HCT116 (cell line): Measurements from ENCODE around the gene CNNM3. TPM values are rescaled to one million over a fixed set of nuclear protein-coding genes. Genes with fewer than 3 reads are reported as not detected.

Experiments
- ATAC-seq: fragments of 200-7000 bp; cut with Tn5 transposase; 2 replicates; pipeline ENCODE4 v1.9.1; 2020; ENCODE audit warnings: mild to moderate bottlenecking, moderate library complexity
- BruUV-seq: library from RNA; stranded (reverse); fragments of 400-500 nt; replicated peaks from 2 replicates; lab custom pipeline; 2021; lab: Mats Ljungman, UMichigan
- CTCF ChIA-PET: fragments of 300-600 bp; sonication (Branson Sonifier 250); formaldehyde crosslinking; loops from one replicate; lab custom pipeline; 2021; ENCODE audit warnings: antibody characterized with exemption; lab: Charles Lee
- POLR2A ChIA-PET: fragments of 300-600, 350-600 bp; sonication (Branson Sonifier 250); formaldehyde crosslinking; loops from one replicate; lab custom pipeline; 2021; ENCODE audit warnings: antibody characterized with exemption; lab: Charles Lee
- RAD21 ChIA-PET, 2 experiments: fragments of 300-600 bp; sonication (Branson Sonifier 250); formaldehyde crosslinking; loops; one replicate each; lab custom pipeline; 2023; ENCODE audit warnings: low total read pairs in 2 of 2; ENCODE audit not compliant: uncharacterized antibody in 2 of 2, unreplicated experiment in 2 of 2, low non-redundant PET in 1 of 2; lab: Charles Lee
- DNase-seq: peaks from one replicate; pipeline ENCODE4 v3.0.0-alpha.2; 2010; ENCODE audit warnings: low read depth, low spot score
- H2AFZ ChIP-seq: fragments of 200-600 bp; shearing (Covaris generic), sonication (generic); 2 replicates; pipeline ENCODE4 v1.6.1; 2017; ENCODE audit warnings: low read depth, mixed run types, mixed read lengths, antibody characterized with exemption, low read length; ENCODE audit not compliant: poor library complexity, severe bottlenecking
- H3K27ac ChIP-seq: 2 replicates; pipeline ENCODE4 v1.5.1; 2012; ENCODE audit warnings: low read depth, low read length
- H3K27me3 ChIP-seq: fragments of 200-600 bp; sonication (generic); 2 replicates; pipeline ENCODE4 v1.6.1; 2016; ENCODE audit warnings: mixed run types, low read length, mixed read lengths; ENCODE audit not compliant: insufficient read depth
- H3K36me3 ChIP-seq, 2 experiments: fragments of 200-500 bp in 1 of 2; fragments of 200-600 bp in 1 of 2; sonication (Bioruptor generic) in 1 of 2; sonication (generic) in 1 of 2; 2 replicates each; pipeline versions ENCODE4 v1.5.1 to v1.6.1; 2014 to 2016; ENCODE audit warnings: low read length in 2 of 2, inconsistent platforms in 1 of 2, mixed read lengths in 1 of 2, mixed run types in 1 of 2; ENCODE audit not compliant: insufficient read depth in 2 of 2, control insufficient read depth in 1 of 2
- H3K4me1 ChIP-seq, 2 experiments: fragments of 200-600 bp in 1 of 2; sonication (generic) in 1 of 2; 2 replicates each; pipeline versions ENCODE4 v1.5.1 to v1.6.1; 2012 to 2017; ENCODE audit warnings: low read length in 2 of 2, inconsistent platforms in 1 of 2, mild to moderate bottlenecking in 1 of 2, mixed read lengths in 1 of 2, mixed run types in 1 of 2, moderate library complexity in 1 of 2; ENCODE audit not compliant: insufficient read depth in 2 of 2, control insufficient read depth in 1 of 2
- H3K4me2 ChIP-seq: fragments of 200-600 bp; sonication (generic); 2 replicates; pipeline ENCODE4 v1.6.1; 2017; ENCODE audit warnings: mixed run types, low read length, mixed read lengths
- H3K4me3 ChIP-seq, 2 experiments: fragments of 200-600 bp in 1 of 2; sonication (generic) in 1 of 2; replicated peaks in 1 of 2; 2 replicates each; pipeline ENCODE4 v1.5.1; 2011 to 2016; ENCODE audit warnings: low read length in 2 of 2, control low read depth in 1 of 2, low read depth in 1 of 2, mild to moderate bottlenecking in 1 of 2, mixed read lengths in 1 of 2, mixed run types in 1 of 2
- H3K79me2 ChIP-seq: fragments of 200-600 bp; sonication (generic); 2 replicates; pipeline ENCODE4 v1.6.1; 2017; ENCODE audit warnings: mild to moderate bottlenecking, mixed run types, low read length, moderate library complexity, mixed read lengths; ENCODE audit not compliant: insufficient read depth
- H3K9ac ChIP-seq: fragments of 200-600 bp; sonication (generic); 2 replicates; pipeline ENCODE4 v1.6.1; 2016; ENCODE audit warnings: low read length, mixed read lengths
- H3K9me2 ChIP-seq: fragments of 200-600 bp; sonication (generic), shearing (Covaris generic); 2 replicates; pipeline ENCODE4 v1.6.1; 2017; ENCODE audit warnings: mixed run types, mild to moderate bottlenecking, moderate library complexity; ENCODE audit not compliant: insufficient read depth
- H3K9me3 ChIP-seq, 2 experiments: fragments of 200-500 bp in 1 of 2; fragments of 200-600 bp in 1 of 2; sonication (Bioruptor generic) in 1 of 2; sonication (generic) in 1 of 2; 2 replicates each; pipeline ENCODE4 v1.6.1; 2014 to 2017; ENCODE audit warnings: low read length in 2 of 2, mixed read lengths in 2 of 2, inconsistent platforms in 1 of 2, low read depth in 1 of 2, mild to moderate bottlenecking in 1 of 2, mixed run types in 1 of 2, moderate library complexity in 1 of 2; ENCODE audit not compliant: control insufficient read depth in 1 of 2, insufficient read depth in 1 of 2
- H4K20me1 ChIP-seq: fragments of 200-600 bp; sonication (generic), shearing (Covaris generic); 2 replicates; pipeline ENCODE4 v1.6.1; 2017; ENCODE audit warnings: mixed run types, mild to moderate bottlenecking, moderate library complexity; ENCODE audit not compliant: insufficient read depth
- CBX3 ChIP-seq: IDR thresholded peaks from 2 replicates; pipeline ENCODE4 v1.6.1; 2012; ENCODE audit warnings: low read depth
- ELF1 ChIP-seq: IDR thresholded peaks from 2 replicates; pipeline ENCODE4 v1.6.1; 2012; ENCODE audit warnings: low read depth, borderline replicate concordance
- EZH2 ChIP-seq: fragments of 200-600 bp; sonication (generic); IDR thresholded peaks from 2 replicates; pipeline ENCODE4 v1.6.1; 2017; ENCODE audit warnings: antibody characterized with exemption, mixed run types
- EZH2phosphoT487 ChIP-seq: fragments of 200-600 bp; IDR thresholded peaks from 2 replicates; pipeline ENCODE4 v1.6.1; 2018; ENCODE audit warnings: antibody characterized with exemption, borderline replicate concordance
- FOSL1 ChIP-seq: IDR thresholded peaks from 2 replicates; pipeline ENCODE4 v1.6.1; 2012; ENCODE audit warnings: low read depth
- JUND ChIP-seq: IDR thresholded peaks from 2 replicates; pipeline ENCODE4 v1.6.1; 2012
- POLR2AphosphoS5 ChIP-seq: IDR thresholded peaks from 2 replicates; pipeline ENCODE4 v1.6.1; 2011; ENCODE audit warnings: mild to moderate bottlenecking, low read depth, low read length, moderate library complexity
- SIN3A ChIP-seq: IDR thresholded peaks from 2 replicates; pipeline ENCODE4 v1.6.1; 2012; ENCODE audit warnings: low read depth
- SP1 ChIP-seq: IDR thresholded peaks from 2 replicates; pipeline ENCODE4 v1.6.1; 2012; ENCODE audit warnings: low read depth
- YY1 ChIP-seq: IDR thresholded peaks from 2 replicates; pipeline ENCODE4 v1.6.1; 2011; ENCODE audit warnings: low read length, low read depth, moderate library complexity, mild to moderate bottlenecking; ENCODE audit not compliant: insufficient replicate concordance; ENCODE audit errors: extremely low read depth
- ZFX ChIP-seq: fragments of 450-650 bp; IDR thresholded peaks from 2 replicates; pipeline ENCODE4 v1.6.1; 2017
- intact Hi-C: fragments of 100-400 bp; cut with micrococcal nuclease; formaldehyde crosslinking; loops from 2 replicates; pipeline ENCODE4 v1.10.0; 2022
- total RNA-seq: library from RNA; stranded (reverse); gene quantifications from one replicate; pipeline ENCODE4 v1.2.1, GENCODE V29; 2021; ENCODE audit not compliant: unreplicated experiment
- TF ChIP-seq, protein P1 (sequence below), 3 experiments: fragments of 200-600 bp in 1 of 3; sonication (generic) in 1 of 3; IDR thresholded peaks in 2 of 3; conservative IDR thresholded peaks in 1 of 3; 2 replicates each; pipeline ENCODE4 v1.5.1; 2012 to 2017; ENCODE audit warnings: low read depth in 2 of 3, low read length in 2 of 3, antibody characterized with exemption in 1 of 3, borderline replicate concordance in 1 of 3, control low read depth in 1 of 3, mild to moderate bottlenecking in 1 of 3, mixed read lengths in 1 of 3, mixed run types in 1 of 3, moderate library complexity in 1 of 3; ENCODE audit not compliant: insufficient read depth in 1 of 3
- TF ChIP-seq, protein P2 (sequence below): IDR thresholded peaks from 2 replicates; pipeline ENCODE4 v1.6.1; 2012
- TF ChIP-seq, protein P3 (sequence below): IDR thresholded peaks from 2 replicates; pipeline ENCODE4 v1.6.1; 2012

The CNNM3 gene
- total RNA-seq, 1 experiment from 2014 or later, result 31.1 TPM

DNA sequence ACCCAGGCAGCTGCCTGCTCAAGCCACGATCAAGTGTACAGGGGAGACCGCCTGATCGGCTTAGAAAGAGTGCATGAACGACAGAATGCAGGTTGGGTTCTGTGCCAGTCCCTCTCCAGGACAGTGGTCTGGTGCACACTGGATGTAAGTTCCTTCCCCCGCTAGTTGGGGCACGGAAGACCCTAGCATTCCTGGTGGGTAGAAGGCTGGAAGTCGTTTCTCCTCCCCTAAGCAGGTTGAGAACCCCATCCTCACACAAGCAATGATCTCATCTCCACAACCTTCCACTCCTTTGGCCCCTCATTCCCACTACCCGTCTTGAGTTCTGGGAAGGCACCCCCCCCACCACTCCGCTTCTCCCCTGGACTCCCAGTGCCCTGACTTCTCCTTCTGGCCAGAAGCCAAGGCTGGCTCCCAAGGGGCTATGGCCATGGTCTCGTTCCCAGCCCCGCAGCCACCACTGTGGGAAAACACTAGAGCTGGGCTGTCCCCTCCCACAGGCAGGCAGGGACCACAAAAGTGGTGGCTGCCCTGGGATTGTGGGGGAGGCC is 43.1 kb downstream of the CNNM3 start:
- no TSS peak for BruUV-seq
- H3K79me2 ChIP-seq, result peaks cover 28% of the 10 kb centered on the region
- peak overlapping the region in 1 of 2 experiments; percentile 93; a peak in 1 of 4 replicates for H3K4me3 ChIP-seq
- peak overlapping the region; percentile 57; the same call in 1 of the 2 replicates for H3K27ac ChIP-seq
- H3K4me2 ChIP-seq, result peak overlapping the region; percentile 99
- ATAC-seq, result no peak
- no peaks in the 10 kb centered on the region for H3K27me3 ChIP-seq
- H2AFZ ChIP-seq, result no peak overlapping the region
- no peak for TF ChIP-seq ZFX
- no peaks in the 10 kb centered on the region for H3K9me2 ChIP-seq
- intact Hi-C loops, result loop anchor here (2.0 kb wide), 1 partner anchor 254 kb away; the partner anchor contains the start of gene ANKRD36
- H3K9me3 ChIP-seq, result no peaks in the 10 kb centered on the region
- H3K4me1 ChIP-seq, result peaks cover 9 to 20% of the 10 kb centered on the region in 2 experiments
- CTCF ChIA-PET, result interaction anchor here (1.0 to 4.1 kb wide), 11 partner anchors 10 to 305 kb away, joined by 3 to 42 read pairs (median 8); partner anchors contain the start of genes ANKRD36 and CNNM3
- RAD21 ChIA-PET, result interaction anchor here in 1 of 2 experiments (2.4 kb wide), 1 partner anchor 9 kb away, joined by 6 read pairs; no protein-coding TSS in a partner anchor
- POLR2A ChIA-PET, result interaction anchor here (1.3 to 2.7 kb wide), 3 partner anchors 43 to 253 kb away, joined by 4 to 10 read pairs (median 4); partner anchors contain the start of genes ANKRD36 and CNNM3
- DNase-seq, result no peak
- peaks cover 25 to 27% of the 10 kb centered on the region in 2 experiments for H3K36me3 ChIP-seq
- H3K9ac ChIP-seq, result peak overlapping the region; percentile 89
- no peaks in the 10 kb centered on the region for H4K20me1 ChIP-seq

DNA sequence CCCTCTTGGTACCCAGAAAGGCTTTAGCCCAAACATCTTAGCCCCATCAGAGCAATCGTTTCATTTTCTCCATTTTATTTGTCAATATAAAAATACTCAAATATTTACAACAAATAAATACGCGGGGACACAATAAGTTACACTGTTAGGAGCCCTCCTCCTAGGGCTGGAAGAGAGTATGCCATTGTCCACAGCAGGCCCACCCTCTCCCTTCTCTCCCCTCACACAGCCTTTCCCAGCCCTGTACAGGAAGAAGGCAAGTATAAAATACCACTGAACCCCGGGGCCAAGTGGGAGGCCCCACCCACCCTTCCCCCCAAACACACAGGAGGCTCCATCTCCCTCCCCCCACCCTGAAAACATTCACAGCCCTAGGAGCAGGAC is 43.6 kb downstream of the CNNM3 start:
- Histone ChIP-seq H3K9me3 (no peaks in the 10 kb centered on the region), H4K20me1 (no peaks in the 10 kb centered on the region), H2AFZ (no peak overlapping the region), H3K27me3 (no peaks in the 10 kb centered on the region), H3K36me3 (peaks cover 28 to 29% of the 10 kb centered on the region in 2 experiments), H3K4me3 (no peak overlapping the region), H3K9me2 (no peaks in the 10 kb centered on the region), H3K79me2 (peaks cover 24% of the 10 kb centered on the region), H3K27ac (no peak overlapping the region; the same call in 1 of the 2 replicates), H3K4me1 (peaks cover 9 to 20% of the 10 kb centered on the region in 2 experiments), H3K4me2 (no peak overlapping the region), H3K9ac (no peak overlapping the region)
- BruUV-seq, result no TSS peak
- no peak for DNase-seq
- intact Hi-C loops, result loop anchor here (2.0 kb wide), 1 partner anchor 253 kb away; the partner anchor contains the start of gene ANKRD36
- POLR2A ChIA-PET, result no interaction called here
- CTCF ChIA-PET, result no interaction called here
- no peak for ATAC-seq
- RAD21 ChIA-PET, result interaction anchor here in 1 of 2 experiments (2.4 kb wide), 1 partner anchor 9 kb away, joined by 6 read pairs; no protein-coding TSS in a partner anchor
- TF ChIP-seq YY1, result no peak
- TF ChIP-seq, protein P1, sequence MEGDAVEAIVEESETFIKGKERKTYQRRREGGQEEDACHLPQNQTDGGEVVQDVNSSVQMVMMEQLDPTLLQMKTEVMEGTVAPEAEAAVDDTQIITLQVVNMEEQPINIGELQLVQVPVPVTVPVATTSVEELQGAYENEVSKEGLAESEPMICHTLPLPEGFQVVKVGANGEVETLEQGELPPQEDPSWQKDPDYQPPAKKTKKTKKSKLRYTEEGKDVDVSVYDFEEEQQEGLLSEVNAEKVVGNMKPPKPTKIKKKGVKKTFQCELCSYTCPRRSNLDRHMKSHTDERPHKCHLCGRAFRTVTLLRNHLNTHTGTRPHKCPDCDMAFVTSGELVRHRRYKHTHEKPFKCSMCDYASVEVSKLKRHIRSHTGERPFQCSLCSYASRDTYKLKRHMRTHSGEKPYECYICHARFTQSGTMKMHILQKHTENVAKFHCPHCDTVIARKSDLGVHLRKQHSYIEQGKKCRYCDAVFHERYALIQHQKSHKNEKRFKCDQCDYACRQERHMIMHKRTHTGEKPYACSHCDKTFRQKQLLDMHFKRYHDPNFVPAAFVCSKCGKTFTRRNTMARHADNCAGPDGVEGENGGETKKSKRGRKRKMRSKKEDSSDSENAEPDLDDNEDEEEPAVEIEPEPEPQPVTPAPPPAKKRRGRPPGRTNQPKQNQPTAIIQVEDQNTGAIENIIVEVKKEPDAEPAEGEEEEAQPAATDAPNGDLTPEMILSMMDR (IDR thresholded peaks at IDR 0.05 in 2 of 3, conservative IDR thresholded peaks at IDR 0.05 in 1 of 3; ENCODE audit: borderline replicate concordance in 1 of 3, insufficient read depth in 1 of 3, low read depth in 2 of 3, low read length in 2 of 3), result no peak
- no peak for TF ChIP-seq JUND
- TF ChIP-seq, protein P2, sequence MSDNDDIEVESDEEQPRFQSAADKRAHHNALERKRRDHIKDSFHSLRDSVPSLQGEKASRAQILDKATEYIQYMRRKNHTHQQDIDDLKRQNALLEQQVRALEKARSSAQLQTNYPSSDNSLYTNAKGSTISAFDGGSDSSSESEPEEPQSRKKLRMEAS, result no peak
- no peak for TF ChIP-seq SP1
- no peak for TF ChIP-seq FOSL1
- no peak for TF ChIP-seq SIN3A
- no peak for TF ChIP-seq EZH2
- TF ChIP-seq CBX3, result no peak
- no peak for TF ChIP-seq POLR2AphosphoS5
- TF ChIP-seq, protein P3, sequence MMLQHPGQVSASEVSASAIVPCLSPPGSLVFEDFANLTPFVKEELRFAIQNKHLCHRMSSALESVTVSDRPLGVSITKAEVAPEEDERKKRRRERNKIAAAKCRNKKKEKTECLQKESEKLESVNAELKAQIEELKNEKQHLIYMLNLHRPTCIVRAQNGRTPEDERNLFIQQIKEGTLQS, result no peak
- no peak for TF ChIP-seq ELF1
- no peak for TF ChIP-seq EZH2phosphoT487
